RCC 7860 (cell line): ENCODE measurements around the gene PTP4A1.
"Not testable (repeated sequence)": the region's sequence is repeated elsewhere in the genome, so short reads cannot be mapped to it uniquely, and the experiment has no call there.

Source experiments
- DNase-seq: peaks from one replicate; pipeline ENCODE4 v3.0.0-alpha.2; 2015; ENCODE audit warnings: low spot score
- FAIRE-seq: peaks from 2 replicates; lab custom pipeline; 2012; peaks lifted over from hg19 to GRCh38; lab: Jason Lieb, UNC

The PTP4A1 gene

DNA sequence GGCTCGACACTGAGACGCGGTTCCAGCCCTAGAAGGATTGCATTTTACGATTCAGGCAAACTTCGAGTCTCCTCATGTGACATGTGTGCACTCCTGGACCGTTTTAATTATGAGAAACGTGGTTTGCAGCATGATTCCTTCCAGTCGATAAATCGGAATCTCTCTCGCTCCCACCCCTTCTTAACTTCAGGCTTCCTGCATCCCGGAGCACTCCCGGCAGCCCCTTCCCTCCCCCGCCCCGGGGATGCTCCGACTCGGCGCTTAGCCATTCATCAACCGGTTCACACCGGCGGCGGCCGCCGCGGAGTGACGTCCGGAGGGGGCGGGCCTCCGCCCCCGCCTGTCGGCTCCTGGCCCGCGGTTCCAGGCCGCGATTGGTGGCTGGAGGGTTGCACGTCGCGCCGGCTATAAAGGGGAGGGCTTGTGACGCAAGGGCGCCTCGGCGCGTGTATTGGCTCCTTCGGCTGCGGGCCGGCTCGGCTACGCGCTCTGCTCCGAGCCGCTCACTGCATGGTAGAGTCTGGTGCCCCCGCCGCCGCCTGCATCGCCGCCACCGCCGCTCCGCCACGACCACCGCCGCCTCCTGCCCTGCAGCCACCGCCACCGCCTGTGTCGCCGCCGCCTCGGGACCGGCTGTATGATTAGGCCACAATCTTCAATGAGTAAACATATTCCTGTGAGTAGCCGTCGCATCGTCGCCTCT, at the start of gene PTP4A1, which contains the start of gene LOC128125822:
Gene PTP4A1 (plus strand): TSS at position 437 of the 703 bp plus-strand sequence. CDS start 4,401 bp downstream, outside the sequence.
Gene LOC128125822 (plus strand): TSS at position 437 of the 703 bp plus-strand sequence.
- DNase-seq, result peak; percentile 88
- FAIRE-seq, result no peak

GRCh38 chr6:63522911-63523287, 49.4 kb upstream of the PTP4A1 start:
- DNase-seq, FAIRE-seq: not testable (repeated sequence)

DNA sequence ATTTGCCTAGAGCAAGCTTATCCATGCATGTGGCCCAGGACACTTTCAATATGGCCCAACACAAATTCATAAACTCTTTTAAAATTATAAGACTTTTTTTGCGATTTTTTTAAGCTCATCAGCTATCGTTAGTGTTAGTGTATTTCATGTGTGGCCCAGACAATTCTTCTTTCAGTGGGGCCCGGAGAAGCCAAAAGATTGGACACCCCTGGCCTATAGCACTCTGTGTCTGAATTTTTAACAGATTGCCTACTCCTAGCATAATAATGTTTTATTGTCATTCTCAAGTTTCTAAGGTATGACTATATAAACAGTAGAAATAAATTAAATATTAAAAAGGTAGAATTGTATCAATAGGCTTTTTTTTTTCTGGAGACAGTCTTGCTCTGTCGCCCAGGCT, 48.6 kb upstream of the PTP4A1 start:
- FAIRE-seq, result no peak

DNA sequence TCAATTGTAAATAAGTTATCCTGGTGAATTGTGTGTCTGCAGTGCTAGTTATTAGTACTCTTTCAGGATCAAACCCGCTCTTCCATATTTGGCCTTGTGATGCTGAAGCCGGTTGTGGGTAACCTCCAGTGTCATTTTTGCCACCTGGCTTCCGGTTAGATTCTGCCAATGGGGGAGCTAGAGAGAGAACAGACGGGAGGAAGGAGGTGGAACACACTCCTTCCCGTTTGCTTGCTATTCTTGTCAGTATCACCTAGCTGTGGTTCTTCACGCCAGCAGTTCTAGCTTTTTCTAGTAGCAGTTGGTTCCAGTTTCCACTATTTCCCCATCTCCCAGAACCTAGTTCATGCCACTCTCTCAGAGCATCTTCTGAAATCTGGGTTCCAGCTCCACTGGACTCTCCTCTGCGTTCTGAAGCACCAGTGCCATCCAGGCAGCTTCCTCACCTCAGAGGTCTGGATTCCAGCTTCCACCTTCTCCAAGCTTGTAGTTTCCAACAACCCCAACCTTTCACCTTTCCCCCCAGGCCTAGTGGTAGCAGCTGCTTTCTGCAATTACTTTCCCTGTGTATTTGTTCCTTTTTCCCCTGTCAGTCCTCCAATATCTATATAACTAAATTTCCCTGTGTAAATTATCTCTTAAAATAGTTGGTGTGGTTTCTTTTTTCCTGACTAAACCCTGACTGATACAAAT, 46.9 kb upstream of the PTP4A1 start:
- no peak for FAIRE-seq
- no peak for DNase-seq

More for the DNA sequence above, 48.6 kb upstream of the PTP4A1 start:
- DNase-seq, result no peak

DNA sequence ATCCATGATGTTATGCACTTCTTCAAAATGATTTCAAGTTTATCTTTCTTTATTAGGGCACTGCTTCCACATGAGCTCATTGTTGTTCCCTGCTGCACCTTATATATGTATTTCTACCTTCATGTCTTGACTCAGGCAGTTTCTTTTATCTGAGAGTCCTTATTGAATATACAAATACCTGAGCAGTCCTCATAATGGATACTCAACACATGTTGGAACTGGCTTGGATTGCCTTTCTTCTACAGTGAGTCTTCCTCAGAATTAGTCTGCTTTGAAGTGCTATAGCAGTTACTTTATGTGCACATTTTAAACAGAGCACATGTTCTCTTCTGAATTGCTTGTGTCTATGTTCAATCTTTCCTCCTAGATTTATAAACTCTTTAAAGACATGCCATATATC, 45.3 kb upstream of the PTP4A1 start:
- DNase-seq, result no peak
- FAIRE-seq, result no peak

GRCh38 chr6:63527658-63528514, 44.4 kb upstream of the PTP4A1 start:
- FAIRE-seq (peak; percentile 95), DNase-seq (peak; percentile 95)

GRCh38 chr6:63529498-63529897, 42.8 kb upstream of the PTP4A1 start:
- FAIRE-seq, result no peak
- DNase-seq, result no peak

- DNase-seq (no peak), FAIRE-seq (no peak)
Measured at GRCh38 chr6:63530182-63530581, 42.1 kb upstream of the PTP4A1 start.

- FAIRE-seq, result no peak
Measured at GRCh38 chr6:63530991-63531390, 41.3 kb upstream of the PTP4A1 start.

GRCh38 chr6:63533026-63533425, 39.3 kb upstream of the PTP4A1 start:
- DNase-seq (no peak), FAIRE-seq (no peak)

More at GRCh38 chr6:63530991-63531390, 41.3 kb upstream of the PTP4A1 start:
- no peak for DNase-seq

- DNase-seq (no peak), FAIRE-seq (no peak)
Measured at GRCh38 chr6:63533952-63534351, 38.3 kb upstream of the PTP4A1 start.

DNA sequence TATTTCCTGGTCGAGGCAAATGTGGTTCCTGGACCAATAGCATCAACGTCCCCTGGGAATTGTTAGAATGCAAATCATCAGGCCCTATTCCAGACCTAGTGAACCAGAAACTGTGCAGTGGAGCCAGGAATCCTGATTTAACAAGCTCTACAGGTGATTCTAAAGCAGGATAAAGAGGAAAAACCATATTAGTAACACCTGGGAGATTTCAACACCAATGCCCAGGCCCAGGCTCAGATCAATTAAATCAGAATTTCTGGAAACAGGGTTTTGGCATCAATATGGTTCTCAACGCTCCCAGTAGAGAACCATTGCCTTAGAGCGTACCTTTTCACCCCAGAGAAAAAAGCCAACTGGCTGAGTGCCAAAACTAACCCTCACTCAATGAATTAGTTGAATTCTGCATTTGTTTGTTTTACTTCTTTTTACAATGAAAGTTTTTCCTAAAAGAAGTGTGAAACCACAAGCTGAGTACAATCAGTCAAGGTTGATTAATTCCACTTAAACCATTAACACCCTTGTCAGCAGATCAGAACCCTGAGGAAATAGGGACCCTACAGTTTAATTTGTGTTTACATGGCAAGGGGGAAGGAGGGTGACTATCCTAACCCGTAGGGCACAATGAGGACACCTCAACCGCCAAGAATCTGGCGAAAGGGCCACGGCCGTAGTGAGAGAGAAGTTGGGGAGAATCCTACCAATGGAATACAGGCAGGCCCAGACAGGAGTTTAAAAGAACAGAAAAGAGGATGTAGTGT, 34.9 kb upstream of the PTP4A1 start:
- FAIRE-seq, result no peak
- DNase-seq, result no peak

- no peak for FAIRE-seq
- DNase-seq, result no peak
Measured at GRCh38 chr6:63537959-63538300, 34.4 kb upstream of the PTP4A1 start.

GRCh38 chr6:63538550-63538949, 33.7 kb upstream of the PTP4A1 start:
- FAIRE-seq (no peak), DNase-seq (no peak)

DNA sequence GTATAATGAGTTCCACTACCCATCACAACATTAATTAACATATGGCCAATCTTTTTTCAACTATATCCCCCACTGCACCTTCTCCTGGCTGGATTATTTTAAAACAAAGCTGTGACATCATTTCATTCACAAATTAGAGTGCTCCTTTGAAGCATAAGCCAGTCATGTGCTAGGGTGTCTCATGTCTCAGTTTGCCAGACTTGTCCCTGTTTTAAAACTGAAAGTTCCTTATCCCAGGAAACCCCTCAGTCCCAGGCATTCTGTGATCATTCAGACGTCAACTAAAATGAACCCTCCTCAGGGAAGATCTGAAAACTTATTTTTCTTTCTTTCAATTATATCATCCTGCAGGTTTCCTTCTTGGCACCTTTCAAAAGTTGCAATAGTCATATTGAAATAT, 29.3 kb upstream of the PTP4A1 start:
- no peak for DNase-seq
- no peak for FAIRE-seq

GRCh38 chr6:63543982-63544381, 28.3 kb upstream of the PTP4A1 start:
- FAIRE-seq (no peak), DNase-seq (no peak)

GRCh38 chr6:63546236-63546635, 26.0 kb upstream of the PTP4A1 start:
- no peak for DNase-seq
- no peak for FAIRE-seq

DNA sequence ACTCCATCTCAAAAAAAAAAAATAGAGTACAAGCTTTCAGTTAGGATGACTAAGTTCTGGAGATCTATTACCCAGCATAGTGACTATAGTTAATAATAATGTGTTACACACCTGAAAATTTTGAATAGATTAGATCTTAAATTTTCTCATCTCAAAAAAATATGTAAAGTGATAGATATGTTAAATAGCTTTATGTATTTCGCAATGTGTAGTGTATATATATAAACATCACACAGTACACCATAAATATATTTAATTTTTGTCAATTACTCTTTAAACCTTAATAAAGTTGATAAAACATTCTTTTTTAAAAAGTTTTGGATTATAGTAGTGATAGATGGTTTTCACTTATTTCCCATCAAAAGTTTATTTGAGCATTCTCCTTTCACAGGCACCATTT, 25.6 kb upstream of the PTP4A1 start:
- DNase-seq (no peak), FAIRE-seq (no peak)

GRCh38 chr6:63549076-63549475, 23.2 kb upstream of the PTP4A1 start:
- FAIRE-seq, result no peak
- DNase-seq, result no peak

DNA sequence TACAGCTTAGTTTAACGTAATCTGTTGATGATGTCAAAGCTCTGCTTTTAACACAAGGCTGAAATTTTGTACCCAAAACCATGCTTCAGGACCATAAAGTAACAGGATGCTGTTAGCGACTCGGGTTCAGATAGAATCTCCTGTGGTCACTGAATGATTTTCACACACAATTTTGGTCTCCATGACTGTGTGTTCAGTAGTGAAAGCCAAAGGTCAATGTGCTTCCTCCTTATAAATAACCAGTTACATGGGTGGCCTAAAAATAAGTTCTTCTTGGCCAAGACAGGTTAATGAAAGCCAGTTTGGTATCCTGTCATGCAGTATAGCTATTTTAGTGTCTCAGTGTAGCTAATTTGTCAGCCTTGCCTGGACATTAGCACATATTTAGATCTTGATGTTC, 19.1 kb upstream of the PTP4A1 start:
- DNase-seq, result no peak
- no peak for FAIRE-seq

DNA sequence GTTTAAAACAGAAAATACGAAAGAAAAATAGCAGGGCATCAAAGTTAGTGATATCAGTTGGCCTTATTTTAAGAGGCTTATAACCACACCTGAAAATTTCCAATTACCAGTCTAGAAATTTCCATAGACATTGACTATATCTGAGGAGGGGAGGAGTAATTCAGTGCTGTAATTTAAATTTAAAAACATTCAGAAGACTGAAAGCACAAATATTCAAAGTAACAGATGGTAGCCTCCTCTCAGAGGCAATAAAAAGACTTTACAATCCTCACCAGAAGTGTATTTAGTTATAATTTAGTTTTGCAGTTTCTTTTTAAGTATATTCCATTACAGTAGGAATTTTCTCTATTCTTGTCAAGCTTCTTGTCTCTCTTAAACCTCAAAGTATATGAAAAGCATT, 18.4 kb upstream of the PTP4A1 start:
- FAIRE-seq, result no peak
- no peak for DNase-seq
